GM18858 (cell line): Measurements from ENCODE around the gene MBOAT7.
"Not testable (repeated sequence)": the region's sequence is repeated elsewhere in the genome, so short reads cannot be mapped to it uniquely, and the experiment has no call there.

Source experiments
- ATAC-seq: cut with Tn5 transposase; IDR thresholded peaks from one replicate; pipeline ENCODE4 v1.9.1; 2021; ENCODE audit not compliant: unreplicated experiment

MBOAT7 gene

DNA sequence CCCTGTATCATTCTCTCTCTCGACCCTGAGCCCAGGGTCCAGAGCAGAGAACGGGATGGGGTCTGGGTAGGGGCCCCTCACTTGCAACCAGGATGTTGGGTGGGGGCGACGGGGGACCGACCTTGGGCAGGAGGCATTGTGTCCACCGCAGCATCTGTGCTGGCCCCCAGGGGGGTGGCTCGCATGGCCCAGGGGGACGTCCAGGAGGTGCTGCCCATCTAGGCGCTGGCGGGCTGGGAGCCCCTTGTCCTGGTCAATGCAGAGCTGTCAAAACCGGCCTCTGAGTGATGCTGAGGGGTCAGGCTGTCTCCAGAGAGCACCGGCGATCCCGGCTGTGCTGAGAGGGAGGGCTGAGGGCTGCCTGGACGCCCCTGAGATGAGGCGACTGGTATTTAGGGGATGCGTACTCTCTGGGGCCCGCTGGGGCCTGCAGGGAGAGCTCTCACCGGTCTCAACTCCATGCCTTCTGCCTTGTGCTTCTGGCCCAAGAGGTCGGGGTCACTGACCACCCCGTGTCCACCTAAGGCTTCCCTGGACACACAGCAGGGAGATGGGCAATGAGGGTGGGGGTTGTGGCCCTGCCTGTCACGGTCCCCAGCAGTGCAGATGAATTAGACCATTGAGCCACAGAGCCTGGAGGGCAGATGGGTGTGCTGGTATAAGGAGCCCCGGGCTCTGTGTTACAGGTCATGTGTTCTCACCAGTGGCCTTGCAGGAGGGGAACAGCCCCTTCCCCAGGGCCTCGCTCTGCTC lies 19.9 kb upstream of the MBOAT7 start:
- ATAC-seq, result no peak

DNA sequence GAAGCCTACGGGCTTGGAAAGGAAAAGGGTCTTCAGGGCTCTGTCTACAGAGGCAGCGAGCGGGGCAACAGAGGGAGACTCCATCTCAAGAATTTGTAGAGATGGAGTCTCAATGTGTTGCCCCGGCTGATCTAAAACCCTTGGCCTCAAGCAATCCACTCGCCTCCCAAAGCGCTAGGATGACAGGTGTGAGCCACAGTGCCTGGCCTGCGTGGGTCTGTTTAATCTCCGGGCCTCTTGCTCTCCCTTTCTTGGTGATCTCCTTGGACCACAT lies 19.3 kb upstream of the MBOAT7 start:
- ATAC-seq, result no peak

DNA sequence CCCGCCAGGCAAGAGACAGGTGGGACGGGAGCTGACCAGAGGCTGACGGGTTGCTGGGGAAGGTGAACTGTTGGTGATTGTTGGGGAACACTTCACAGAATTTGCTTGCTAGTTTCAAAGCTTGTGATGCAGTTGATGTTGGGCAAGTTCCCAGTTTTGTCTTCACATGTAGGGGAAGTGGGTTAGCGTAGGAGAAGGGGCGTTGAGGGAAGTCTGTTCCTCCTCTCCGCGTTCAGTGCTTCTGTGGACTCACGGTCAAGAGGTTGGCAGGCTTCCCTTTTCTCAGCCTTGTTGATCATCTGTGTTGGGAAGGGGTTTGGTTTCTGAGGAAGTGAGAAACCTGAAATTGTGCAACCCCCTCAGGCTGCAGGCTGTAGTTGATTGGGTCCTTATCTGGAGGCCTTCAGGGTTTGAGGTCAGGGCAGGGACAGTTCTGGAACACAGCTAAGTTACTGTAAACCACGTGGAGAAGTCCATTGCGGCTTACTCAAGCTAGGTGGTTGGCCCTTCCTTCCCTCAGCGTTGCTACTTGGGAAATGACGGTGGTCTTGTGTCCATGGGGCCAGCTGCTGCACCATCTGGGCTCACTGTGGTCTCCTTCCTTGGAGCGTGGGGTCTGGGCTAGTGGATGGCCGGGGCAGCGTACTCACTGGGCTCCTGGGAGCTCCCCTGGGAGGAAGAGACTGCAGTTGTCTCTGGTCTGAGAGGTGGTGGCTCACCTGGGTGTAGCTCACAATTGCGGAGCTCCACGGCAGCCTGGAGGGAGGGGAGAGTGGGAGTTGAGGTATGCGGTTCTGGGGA lies 18.8 kb upstream of the MBOAT7 start:
- no peak for ATAC-seq

DNA sequence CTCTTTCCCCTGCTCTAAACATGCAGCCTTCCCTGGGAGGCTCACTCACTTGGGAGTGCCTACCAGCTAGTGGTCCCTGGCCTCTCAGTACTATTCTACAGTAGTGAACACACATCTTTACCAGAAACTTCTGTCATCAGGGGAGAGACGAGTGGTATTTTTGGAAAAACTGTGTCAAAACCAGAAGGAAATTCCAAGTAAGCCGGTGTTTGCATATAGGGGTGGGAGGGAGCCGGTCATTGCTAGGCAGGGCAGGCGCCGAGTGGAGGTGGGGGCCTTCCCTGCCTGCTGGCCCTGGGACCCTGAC lies 18.2 kb upstream of the MBOAT7 start:
- ATAC-seq, result no peak

DNA sequence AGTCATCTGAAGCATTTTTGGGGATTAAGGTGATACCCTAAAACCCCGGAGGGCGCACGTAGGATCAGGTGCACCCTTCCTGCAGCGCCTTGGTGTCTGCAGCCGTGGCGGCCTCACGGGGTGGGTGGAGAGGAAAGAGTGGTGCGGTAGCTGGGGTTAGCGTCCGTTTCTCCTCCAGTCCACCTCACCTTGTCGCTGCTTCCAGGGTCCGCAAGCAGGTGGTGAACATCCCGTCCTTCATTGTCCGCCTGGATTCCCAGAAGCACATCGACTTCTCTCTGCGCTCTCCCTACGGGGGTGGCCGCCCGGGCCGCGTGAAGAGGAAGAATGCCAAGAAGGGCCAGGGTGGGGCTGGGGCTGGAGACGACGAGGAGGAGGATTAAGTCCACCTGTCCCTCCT lies 17.8 kb upstream of the MBOAT7 start:
- not testable (repeated sequence) for ATAC-seq

DNA sequence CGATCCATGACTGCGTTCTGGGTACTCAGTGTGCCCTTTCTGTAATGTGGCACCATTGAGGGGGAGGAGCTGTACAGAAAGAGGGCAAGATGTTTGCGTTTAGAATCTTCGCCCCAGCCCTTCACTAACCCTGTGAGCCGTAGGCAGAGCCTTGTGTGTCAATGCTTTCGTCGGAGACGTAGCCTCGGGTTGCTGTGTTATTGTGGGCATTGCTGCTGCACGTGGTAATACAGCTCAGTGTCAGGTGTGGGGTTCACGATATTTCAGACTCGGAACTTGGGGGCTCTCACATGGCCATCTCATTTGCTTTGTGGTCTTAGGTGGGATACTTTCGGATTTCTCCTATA lies 17.4 kb upstream of the MBOAT7 start:
- no peak for ATAC-seq

DNA sequence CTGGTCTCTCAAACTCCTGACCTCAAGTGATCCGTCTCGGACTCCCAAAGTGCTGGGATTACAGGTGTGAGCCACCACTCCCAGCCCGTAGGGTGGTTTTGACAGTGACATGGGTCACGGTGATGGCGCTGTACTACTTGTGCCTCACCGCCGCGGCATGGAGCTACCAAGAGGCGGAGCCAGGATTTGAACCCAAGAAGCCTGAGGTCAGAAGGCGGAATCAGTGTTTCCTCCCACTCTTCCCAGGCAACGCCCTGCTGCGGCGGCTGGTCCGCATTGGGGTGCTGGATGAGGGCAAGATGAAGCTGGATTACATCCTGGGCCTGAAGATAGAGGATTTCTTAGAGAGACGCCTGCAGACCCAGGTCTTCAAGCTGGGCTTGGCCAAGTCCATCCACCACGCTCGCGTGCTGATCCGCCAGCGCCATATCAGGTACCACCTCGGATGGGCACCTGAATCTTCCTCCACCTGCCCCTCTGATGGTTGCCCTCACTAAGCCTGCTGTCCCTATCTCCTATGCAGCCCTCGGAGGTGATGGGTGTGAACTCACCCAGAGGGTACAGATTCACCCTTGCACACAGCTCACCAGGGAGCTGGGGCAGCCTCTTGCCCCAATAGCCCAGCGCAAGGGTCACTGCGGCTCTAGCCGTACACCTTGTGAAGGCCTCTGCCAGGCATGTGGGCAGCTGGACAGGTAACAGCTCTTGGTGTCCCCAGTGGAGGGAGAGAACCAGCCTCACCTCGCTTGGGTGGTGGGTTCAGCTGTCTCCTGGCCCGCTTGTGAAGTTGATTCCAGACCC lies 16.9 kb upstream of the MBOAT7 start:
- ATAC-seq, result no peak

DNA sequence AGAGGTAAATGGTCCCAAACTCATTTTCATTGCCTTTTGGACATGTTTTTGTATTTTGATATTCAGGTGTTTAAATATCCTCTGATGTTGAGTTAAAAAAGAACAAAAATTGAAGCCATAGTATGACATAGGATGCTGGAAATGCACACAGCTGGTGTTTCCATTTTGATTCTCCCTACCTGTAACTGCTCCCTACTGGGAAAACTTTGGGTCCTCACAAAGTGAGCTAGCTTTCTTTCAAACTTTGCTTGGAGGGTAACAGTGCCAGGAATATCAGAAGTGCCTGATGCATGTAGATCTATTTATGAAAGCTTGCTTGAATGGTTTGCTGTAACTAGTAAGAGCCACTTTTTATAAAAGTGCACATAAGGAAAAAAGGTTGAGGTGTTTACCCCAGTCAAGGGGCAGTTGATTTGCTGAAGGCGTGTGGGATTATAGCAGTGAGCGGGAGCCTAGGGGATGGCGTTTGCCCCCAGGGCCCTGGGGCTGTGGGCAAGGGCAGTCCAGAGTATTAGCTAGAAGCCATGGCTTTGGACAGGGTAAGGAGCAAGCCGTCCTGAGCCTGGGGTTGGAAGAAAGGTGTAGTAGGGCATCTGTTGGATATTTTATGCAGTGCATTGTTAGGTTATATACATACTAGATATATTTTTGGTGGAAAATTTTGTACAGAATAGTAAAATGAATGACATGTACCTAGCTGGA lies 15.5 kb upstream of the MBOAT7 start:
- no peak for ATAC-seq

DNA sequence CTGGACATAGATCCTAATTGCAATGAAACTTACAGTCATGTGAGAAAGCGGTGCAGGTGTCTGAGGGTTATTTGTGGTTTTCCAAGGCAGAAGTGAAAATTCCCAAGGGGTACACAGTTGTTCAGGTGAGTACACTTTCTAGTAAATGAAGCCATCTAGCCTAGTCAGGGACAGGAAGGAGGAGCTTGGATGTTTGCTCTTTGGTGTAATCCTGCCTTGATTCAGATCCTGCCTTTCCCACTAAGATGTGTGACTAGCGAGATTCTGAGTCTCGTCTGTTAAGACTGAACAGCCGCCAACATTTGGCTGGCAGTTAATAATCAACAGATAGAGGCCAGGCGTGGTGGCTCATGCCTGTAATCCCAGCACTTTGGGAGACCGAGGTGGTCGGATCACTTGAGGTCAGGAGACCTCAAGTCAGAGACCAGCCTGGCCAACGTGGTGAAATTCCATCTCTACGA lies 13.8 kb upstream of the MBOAT7 start:
- ATAC-seq, result no peak

DNA sequence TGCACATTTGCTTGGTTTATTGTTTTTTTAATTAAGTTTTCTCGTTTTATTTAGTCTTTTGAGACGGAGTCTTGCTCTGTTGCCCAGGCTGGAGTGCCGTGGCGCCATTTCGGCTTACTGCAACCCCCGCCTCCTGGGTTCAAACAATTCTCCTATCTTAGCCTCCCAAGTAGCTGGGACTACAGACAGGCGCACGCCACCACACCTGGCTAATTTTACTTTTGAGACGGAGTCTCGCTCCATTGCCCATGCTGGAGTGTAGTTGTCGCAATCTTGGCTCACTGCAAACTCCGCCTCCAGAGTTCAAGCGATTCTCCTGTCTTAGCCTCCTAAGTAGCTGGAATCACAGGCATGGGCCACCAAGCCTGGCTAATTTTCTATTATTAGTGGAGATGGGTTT lies 12.6 kb upstream of the MBOAT7 start:
- ATAC-seq, result no peak

DNA sequence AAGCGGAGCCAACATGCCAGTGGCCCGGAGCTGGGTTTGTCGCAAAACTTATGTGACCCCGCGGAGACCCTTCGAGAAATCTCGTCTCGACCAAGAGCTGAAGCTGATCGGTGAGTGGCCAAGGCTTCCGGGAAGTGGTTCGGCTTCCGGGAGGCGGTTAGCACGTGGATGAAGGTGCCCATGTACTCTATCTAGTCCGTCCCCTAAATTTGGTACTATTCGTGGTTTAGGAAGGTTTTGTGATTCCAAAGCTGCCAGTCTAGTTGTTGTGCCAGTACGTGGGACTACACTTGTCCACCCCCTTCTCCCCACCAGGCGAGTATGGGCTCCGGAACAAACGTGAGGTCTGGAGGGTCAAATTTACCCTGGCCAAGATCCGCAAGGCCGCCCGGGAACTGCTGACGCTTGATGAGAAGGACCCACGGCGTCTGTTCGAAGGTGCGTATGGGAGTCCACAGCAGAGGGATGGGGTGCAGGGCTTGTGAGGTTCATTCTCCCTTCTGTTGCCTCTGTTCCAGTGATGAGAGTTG lies 11.9 kb upstream of the MBOAT7 start:
- no peak for ATAC-seq

DNA sequence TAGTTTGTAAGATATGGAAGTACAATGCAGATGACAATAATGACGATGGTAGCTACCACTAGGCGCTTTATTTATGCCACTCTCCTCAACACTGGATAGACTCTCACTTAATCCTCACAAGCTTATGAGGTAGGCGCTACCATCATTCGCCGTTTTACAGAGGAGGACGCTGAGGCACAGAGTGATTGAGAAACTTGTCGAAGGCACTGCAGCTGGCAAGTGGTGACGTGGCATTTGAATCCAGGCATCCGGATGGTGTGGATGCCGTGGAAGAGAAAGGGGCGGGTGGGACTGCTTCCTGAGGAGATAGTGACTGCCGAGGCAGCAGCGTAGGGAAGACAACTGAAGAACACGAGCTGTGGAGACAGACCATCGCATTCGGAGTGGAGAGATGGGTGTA lies 10.0 kb upstream of the MBOAT7 start:
- ATAC-seq, result no peak

DNA sequence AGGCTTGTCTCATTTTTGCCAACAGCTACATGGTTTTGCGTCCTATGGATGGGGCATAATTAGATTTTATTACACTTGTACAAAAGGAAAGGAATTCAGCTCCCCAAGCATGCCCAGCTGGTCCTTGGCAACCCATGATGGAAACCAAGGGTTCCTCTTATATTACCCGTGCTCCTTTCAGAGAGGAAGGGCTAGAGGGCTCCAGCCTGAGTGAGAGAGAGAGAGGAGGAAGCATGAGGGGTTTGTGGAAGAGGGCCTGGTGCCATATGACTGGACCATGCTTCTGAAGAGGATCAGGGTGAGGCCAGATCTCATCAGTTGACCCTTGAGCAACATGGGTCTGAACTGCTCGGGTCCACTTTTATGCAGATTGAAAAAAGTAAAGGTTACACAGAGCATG lies 7.7 kb upstream of the MBOAT7 start:
- ATAC-seq, result no peak

DNA sequence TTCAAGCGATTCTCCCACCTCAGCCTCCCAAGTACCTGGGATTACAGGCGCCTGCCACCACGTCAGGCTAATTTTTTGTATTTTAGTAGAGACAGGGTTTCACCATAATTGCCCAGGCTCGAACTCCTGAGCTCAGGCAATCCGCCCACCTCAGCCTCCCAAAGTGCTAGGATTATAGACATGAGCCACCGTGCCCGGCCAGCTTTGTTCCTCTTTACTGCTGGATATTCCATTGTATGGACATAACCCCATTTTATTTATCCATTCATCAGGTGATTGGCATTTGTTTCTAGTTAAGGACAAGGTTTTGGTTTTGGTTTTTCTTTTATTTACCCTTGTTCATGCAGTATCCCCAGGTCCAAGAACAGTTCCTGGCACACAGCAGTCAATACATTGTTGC lies 7.2 kb upstream of the MBOAT7 start:
- no peak for ATAC-seq

DNA sequence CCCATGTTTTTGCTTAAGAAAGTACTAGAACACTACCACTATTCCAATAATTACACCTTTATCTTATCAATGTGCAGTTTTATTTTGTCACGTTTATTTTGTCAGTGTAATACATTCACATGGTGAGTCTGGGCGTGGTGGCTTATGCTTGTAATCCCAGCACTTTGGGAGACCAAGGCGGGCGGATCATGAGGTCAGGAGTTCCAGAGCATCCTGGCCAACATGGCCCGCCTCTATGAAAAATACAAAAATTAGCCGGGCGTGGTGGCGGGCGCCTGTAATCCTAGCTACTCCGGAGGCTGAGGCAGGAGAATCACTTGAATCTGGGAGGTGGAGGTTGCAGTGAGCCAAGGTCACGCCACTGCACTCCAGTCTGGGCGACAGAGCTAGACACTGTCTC lies 5.1 kb upstream of the MBOAT7 start:
- not testable (repeated sequence) for ATAC-seq

DNA sequence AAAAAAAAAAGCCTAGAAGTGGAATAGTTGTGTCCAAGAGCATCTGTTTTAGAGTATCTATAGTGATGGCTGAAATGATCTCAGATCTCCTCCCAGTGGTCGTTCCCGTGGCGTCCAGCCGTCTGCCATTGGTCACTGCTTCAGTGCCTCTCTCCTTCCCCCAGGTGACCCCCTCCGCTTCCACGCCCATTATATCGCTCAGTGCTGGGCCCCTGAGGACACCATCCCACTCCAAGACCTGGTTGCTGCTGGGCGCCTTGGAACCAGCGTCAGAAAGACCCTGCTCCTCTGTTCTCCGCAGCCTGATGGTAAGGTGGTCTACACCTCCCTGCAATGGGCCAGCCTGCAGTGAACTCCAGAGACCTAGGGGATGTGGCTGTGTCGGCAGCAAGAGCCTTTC lies 3.6 kb upstream of the MBOAT7 start:
- no peak for ATAC-seq

DNA sequence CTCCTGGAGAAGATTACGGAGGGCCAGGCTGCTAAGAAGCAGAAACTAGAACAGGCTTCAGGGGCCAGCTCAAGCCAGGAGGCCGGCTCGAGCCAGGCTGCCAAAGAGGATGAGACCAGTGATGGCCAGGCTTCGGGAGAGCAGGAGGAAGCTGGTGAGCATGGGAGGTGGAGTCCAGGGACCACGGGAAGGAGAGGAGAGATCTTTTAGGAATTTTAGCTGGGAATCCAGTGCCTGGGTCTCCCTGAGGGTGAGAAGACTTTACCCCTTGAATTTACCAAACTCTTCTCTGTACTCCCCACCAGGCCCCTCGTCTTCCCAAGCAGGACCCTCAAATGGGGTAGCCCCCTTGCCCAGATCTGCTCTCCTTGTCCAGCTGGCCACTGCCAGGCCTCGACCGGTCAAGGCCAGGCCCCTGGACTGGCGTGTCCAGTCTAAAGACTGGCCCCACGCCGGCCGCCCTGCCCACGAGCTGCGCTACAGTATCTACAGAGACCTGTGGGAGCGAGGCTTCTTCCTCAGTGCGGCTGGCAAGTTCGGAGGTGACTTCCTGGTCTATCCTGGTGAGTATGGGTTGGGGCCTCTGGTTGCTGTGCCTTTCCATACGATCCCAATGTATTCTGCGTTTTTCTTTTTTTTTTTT lies 2.6 kb upstream of the MBOAT7 start:
- ATAC-seq, result no peak

DNA sequence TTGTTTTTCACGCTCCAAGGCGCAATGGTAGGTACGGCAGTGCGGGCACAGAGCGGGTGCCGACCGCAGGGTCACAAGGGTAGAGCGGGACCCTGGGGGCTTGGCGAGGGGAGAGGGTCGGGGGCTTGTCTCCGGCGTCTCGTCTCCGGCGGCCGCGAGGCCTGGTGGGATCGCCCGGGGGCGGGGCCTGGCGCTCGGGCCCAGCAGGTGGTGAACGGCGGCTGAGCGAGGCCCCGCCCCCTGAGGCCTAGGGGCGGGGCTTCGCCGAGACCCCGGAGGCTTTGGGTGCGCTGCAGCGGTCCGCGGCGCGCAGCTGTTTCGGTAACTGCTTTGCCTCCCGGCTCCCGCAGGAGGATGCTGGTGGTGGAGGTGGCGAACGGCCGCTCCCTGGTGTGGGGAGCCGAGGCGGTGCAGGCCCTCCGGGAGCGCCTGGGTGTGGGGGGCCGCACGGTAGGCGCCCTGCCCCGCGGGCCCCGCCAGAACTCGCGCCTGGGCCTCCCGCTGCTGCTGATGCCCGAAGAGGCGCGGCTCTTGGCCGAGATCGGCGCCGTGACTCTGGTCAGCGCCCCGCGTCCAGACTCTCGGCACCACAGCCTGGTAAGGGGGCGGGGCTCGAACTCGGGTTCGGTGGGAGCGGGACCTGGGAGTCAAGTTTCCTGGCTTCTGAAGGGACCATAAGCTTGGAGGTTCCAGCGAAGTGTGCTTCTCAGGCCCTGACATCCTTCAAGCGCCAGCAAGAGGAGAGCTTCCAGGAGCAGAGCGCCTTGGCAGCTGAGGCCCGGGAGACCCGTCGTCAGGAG lies 1.8 kb upstream of the MBOAT7 start, which contains the start of gene TSEN34:
TSEN34 (plus strand) TSS at position 298 of the 800 bp plus-strand sequence; CDS start at position 355, 57 bp downstream.
- ATAC-seq, result peak; percentile 15

DNA sequence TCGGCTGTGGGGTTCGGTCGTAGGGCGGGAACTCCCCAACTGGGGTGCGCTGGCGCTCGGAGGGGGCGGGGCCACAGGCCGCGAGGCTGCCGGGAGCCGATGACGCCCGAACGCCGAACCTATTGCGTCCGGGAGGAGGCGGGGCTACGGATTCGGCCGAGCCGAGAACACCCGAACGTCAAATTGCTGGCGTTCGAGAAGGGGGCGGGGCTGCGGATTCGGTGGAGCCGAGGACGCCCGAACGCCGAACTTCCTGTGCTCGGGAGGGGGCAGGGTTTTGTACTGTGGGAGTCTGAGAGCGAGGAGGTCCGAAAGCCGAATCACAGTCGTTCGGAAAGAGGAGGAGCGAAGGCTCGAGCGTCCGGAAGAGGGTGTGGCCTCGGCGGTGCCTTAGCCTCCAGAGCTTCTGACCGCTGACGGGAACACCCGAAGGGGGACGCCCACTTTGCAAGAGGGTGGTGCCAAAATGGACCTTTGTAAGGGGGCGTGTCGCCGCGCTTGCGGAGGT lies 1.2 kb upstream of the MBOAT7 start:
- ATAC-seq, result peak; percentile 34
